GM12873 (cell line): ENCODE measurements around the gene ETS2.

Source experiments
- TF ChIP-seq, protein P1 (sequence below): IDR thresholded peaks from 2 replicates; pipeline ENCODE4 v1.5.1; 2012; ENCODE audit warnings: low read depth, mild to moderate bottlenecking, moderate library complexity, low read length, control low read depth; ENCODE audit not compliant: insufficient read depth; ENCODE audit errors: missing control alignments

Gene ETS2

DNA sequence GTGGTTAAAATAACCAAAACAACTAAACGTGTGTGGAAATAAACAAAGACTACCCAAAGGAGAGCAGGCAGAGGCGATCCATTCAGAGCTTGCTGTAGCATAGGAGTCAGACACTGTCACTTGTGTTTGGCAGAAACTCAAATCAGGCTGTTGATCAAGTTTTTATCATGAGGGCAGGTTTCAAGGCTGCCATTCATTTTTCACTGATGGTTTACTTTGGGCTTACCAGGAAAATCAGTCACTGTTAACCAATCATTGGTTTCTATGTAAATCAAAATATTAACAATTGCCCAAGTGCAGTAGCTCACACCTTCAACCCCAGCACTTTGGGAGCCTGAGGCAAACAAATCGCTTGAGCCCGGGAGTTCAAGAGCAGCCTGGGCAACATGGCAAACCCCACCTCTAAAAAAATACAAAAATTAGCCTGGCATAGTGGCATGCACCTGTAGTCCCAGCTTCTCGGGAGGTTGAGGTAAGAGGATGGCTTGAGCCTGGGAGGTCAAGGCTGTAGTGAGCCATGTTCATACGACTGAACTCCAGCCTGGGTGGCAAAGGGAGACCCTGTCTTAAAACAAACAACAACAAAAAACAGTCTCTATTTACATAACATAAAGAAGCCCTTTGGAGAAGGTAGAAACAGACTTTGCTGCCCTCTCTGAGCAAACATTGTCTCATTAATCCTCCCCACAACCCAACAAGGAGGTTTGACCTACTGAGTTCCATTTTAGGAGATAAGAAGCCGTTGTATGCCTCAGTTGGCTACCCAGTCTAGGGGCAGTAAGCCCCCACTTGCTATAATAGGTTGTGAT lies 21.1 kb upstream of the ETS2 start:
- TF ChIP-seq, protein P1, sequence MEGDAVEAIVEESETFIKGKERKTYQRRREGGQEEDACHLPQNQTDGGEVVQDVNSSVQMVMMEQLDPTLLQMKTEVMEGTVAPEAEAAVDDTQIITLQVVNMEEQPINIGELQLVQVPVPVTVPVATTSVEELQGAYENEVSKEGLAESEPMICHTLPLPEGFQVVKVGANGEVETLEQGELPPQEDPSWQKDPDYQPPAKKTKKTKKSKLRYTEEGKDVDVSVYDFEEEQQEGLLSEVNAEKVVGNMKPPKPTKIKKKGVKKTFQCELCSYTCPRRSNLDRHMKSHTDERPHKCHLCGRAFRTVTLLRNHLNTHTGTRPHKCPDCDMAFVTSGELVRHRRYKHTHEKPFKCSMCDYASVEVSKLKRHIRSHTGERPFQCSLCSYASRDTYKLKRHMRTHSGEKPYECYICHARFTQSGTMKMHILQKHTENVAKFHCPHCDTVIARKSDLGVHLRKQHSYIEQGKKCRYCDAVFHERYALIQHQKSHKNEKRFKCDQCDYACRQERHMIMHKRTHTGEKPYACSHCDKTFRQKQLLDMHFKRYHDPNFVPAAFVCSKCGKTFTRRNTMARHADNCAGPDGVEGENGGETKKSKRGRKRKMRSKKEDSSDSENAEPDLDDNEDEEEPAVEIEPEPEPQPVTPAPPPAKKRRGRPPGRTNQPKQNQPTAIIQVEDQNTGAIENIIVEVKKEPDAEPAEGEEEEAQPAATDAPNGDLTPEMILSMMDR: no peak

- TF ChIP-seq, protein P1: no peak
These were observed 20.2 kb upstream of the ETS2 start for GRCh38 chr21:38785483-38785882.

DNA sequence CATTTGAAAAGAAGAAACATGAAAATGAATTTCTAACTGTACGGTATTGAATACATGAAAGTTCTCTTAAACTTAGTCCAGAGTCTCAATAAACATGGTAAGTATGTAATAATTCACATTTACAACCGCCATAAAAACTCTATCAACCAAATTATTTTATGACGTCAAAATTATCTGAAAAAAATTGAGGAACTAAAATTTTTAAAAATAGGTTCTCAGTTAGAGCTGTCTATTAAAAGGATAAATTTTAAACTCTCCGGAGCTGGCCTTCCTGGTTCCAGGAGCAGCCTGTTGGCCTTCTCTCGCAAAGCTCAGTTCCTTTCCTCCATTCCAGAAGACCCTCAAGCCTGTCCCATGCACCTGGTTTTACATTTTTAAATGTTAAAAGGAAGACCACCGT lies 18.7 kb upstream of the ETS2 start:
- TF ChIP-seq, protein P1: no peak

- TF ChIP-seq, protein P1: no peak
These were observed 18.1 kb upstream of the ETS2 start for GRCh38 chr21:38787461-38788274.

DNA sequence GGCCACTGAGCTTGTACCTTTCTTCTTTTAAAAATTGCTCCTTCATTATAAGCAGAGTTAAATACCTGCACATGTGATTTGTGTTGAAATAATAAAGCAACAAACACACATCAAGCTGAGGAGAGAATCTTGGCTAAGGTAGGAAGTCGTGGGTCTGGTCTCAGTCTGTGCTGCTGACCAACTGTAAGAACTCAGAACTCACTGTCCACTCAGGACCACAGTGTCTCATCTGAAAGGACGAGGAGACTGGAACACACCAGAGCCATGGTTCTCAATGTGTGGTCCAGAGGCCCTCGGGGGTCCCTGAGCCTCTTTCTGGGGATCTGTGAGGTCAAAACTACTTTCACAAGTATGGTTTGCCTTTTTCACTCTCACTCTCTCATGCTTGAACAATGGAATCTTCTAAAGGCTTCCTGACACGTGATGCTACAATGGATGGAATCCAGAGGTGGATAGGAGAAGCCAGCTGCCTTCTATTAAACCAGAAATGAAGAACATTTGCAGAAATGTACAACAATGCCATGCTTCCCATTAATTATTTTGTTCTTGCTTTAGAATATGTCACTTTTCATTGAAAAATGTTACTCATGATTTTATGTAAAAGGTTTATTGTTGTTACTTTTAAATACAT lies 17.3 kb upstream of the ETS2 start:
- TF ChIP-seq, protein P1: no peak

DNA sequence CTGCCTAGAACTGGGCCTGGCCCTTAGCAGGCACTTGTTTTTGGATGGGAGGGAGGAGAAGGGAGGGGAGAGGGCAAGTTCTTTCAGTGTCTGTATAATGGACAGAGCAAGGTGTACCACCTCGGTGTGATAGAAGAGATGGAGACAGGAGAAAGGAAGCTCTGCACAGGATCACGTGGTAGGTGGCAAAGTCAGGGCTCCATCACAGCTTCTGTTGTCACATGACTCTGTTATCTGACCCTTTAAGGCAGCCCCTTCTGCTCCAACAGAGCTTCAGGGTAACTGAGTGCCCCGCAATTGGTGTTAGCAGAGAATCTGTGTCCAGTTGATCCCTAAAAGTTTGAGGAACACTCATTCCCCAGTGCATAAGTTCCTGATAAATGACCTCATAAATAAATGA lies 16.5 kb upstream of the ETS2 start:
- TF ChIP-seq, protein P1: no peak

DNA sequence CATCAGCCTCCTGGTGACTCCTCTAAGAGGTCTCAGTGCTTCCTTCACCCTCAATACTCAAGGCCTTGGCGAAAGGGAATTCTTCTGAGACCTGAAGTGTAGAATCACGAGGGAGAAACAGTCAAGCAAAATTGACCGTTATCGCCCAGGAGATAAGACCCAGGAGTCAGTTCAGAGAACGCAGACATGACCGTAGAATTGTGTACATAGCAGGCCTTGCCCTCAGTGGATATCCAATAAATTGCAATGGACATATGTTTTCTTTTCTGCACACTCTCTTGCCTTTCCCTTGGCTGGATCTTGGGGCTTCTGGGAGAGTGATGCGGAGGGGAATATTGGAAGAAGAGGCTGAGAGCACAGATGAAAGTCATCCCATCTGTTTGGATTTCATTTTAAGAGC lies 15.7 kb upstream of the ETS2 start:
- TF ChIP-seq, protein P1: no peak
